Measurements from ENCODE around the gene ZGRF1.

Gene ZGRF1

DNA sequence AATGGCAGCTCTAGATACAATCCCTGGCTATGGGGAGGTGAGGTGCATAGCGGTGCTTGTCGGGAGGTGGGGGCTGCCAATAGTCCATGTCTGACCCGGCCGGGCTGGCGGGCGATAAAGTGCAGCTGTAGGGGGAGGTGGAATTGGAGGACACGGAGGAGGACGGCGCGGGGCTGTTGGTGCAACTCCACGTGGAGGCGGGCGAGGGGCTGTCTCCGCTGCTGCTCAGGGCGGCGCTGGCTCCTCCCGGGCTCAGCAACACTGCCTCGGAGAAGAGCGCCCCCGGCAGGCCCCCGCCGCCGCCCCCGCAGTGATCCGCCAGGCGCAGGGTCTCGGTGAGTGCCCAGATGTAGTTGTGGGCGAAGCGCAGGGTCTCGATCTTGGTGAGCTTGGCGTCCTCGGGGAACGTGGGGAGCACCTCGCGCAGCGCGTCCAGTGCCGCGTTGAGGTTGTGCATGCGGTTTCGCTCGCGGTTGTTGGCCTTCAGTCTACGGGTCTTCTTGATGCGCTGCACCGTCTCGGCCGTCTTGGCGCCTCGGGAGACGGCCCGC lies 122.0 kb downstream of the ZGRF1 start (continued):
- TF ChIP-seq, protein P1, sequence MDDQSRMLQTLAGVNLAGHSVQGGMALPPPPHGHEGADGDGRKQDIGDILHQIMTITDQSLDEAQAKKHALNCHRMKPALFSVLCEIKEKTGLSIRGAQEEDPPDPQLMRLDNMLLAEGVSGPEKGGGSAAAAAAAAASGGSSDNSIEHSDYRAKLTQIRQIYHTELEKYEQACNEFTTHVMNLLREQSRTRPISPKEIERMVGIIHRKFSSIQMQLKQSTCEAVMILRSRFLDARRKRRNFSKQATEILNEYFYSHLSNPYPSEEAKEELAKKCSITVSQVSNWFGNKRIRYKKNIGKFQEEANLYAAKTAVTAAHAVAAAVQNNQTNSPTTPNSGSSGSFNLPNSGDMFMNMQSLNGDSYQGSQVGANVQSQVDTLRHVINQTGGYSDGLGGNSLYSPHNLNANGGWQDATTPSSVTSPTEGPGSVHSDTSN (CRISPR knock-in tag; IDR thresholded peaks at IDR 0.05): no peak
- TF ChIP-seq HOXA7 (CRISPR knock-in tag; IDR thresholded peaks at IDR 0.05; ENCODE audit: borderline replicate concordance) (no peak), MEIS1 (CRISPR knock-in tag; IDR thresholded peaks at IDR 0.05; ENCODE audit: borderline replicate concordance) (no peak), ZNF169 (tag by site-specific recombination; IDR thresholded peaks at IDR 0.05) (no peak), KLF16 (tag by site-specific recombination; IDR thresholded peaks at IDR 0.05) (peak; percentile 70), ZSCAN16 (tag by site-specific recombination; IDR thresholded peaks at IDR 0.05) (no peak), ZNF791 (tag by site-specific recombination; IDR thresholded peaks at IDR 0.05) (no peak), HOXC10 (CRISPR knock-in tag; IDR thresholded peaks at IDR 0.05) (no peak), ZNF132 (tag by site-specific recombination; IDR thresholded peaks at IDR 0.05; ENCODE audit: borderline replicate concordance) (no peak), ZNF776 (tag by site-specific recombination; IDR thresholded peaks at IDR 0.05; ENCODE audit: borderline replicate concordance) (no peak), SP3 (tag by site-specific recombination; IDR thresholded peaks at IDR 0.05) (peak; percentile 49), REPIN1 (tag by site-specific recombination; IDR thresholded peaks at IDR 0.05; ENCODE audit: low read depth) (no peak), ZNF146 (tag by site-specific recombination; IDR thresholded peaks at IDR 0.05) (no peak), ZNF660 (tag by site-specific recombination; IDR thresholded peaks at IDR 0.05) (no peak), KLF9 (tag by site-specific recombination; IDR thresholded peaks at IDR 0.05; ENCODE audit: low read depth) (0 out of 2 replicates have a peak, but pooled peaks have one; percentile 8), SCRT1 (tag by site-specific recombination; IDR thresholded peaks at IDR 0.05; ENCODE audit: borderline replicate concordance) (no peak), ZNF211 (tag by site-specific recombination; IDR thresholded peaks at IDR 0.05; ENCODE audit: low read depth) (no peak), ZNF121 (tag by site-specific recombination; IDR thresholded peaks at IDR 0.05) (peak; percentile 97), GLI4 (tag by site-specific recombination; IDR thresholded peaks at IDR 0.05) (no peak), KLF1 (tag by site-specific recombination; IDR thresholded peaks at IDR 0.05) (0 out of 2 replicates have a peak, but pooled peaks have one; percentile 10), OSR2 (tag by site-specific recombination; IDR thresholded peaks at IDR 0.05) (no peak), ZNF777 (tag by site-specific recombination; IDR thresholded peaks at IDR 0.05; ENCODE audit: borderline replicate concordance) (peak; percentile 58; the same call in 1 of the 2 replicates), GFI1B (tag by site-specific recombination; IDR thresholded peaks at IDR 0.05) (no peak), ZNF350 (tag by site-specific recombination; IDR thresholded peaks at IDR 0.05) (no peak), ZNF677 (tag by site-specific recombination; IDR thresholded peaks at IDR 0.05) (no peak), ZNF548 (tag by site-specific recombination; IDR thresholded peaks at IDR 0.05) (no peak)
- TF ChIP-seq, protein P2, sequence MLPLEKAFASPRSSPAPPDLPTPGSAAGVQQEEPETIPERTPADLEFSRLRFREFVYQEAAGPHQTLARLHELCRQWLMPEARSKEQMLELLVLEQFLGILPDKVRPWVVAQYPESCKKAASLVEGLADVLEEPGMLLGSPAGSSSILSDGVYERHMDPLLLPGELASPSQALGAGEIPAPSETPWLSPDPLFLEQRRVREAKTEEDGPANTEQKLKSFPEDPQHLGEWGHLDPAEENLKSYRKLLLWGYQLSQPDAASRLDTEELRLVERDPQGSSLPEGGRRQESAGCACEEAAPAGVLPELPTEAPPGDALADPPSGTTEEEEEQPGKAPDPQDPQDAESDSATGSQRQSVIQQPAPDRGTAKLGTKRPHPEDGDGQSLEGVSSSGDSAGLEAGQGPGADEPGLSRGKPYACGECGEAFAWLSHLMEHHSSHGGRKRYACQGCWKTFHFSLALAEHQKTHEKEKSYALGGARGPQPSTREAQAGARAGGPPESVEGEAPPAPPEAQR (tag by site-specific recombination; IDR thresholded peaks at IDR 0.05): no peak
- TF ChIP-seq, protein P3, sequence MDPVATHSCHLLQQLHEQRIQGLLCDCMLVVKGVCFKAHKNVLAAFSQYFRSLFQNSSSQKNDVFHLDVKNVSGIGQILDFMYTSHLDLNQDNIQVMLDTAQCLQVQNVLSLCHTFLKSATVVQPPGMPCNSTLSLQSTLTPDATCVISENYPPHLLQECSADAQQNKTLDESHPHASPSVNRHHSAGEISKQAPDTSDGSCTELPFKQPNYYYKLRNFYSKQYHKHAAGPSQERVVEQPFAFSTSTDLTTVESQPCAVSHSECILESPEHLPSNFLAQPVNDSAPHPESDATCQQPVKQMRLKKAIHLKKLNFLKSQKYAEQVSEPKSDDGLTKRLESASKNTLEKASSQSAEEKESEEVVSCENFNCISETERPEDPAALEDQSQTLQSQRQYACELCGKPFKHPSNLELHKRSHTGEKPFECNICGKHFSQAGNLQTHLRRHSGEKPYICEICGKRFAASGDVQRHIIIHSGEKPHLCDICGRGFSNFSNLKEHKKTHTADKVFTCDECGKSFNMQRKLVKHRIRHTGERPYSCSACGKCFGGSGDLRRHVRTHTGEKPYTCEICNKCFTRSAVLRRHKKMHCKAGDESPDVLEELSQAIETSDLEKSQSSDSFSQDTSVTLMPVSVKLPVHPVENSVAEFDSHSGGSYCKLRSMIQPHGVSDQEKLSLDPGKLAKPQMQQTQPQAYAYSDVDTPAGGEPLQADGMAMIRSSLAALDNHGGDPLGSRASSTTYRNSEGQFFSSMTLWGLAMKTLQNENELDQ (tag by site-specific recombination; IDR thresholded peaks at IDR 0.05; ENCODE audit: low read depth): no peak
- TF ChIP-seq, protein P4, sequence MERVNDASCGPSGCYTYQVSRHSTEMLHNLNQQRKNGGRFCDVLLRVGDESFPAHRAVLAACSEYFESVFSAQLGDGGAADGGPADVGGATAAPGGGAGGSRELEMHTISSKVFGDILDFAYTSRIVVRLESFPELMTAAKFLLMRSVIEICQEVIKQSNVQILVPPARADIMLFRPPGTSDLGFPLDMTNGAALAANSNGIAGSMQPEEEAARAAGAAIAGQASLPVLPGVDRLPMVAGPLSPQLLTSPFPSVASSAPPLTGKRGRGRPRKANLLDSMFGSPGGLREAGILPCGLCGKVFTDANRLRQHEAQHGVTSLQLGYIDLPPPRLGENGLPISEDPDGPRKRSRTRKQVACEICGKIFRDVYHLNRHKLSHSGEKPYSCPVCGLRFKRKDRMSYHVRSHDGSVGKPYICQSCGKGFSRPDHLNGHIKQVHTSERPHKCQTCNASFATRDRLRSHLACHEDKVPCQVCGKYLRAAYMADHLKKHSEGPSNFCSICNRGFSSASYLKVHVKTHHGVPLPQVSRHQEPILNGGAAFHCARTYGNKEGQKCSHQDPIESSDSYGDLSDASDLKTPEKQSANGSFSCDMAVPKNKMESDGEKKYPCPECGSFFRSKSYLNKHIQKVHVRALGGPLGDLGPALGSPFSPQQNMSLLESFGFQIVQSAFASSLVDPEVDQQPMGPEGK (tag by site-specific recombination; IDR thresholded peaks at IDR 0.05): peak; percentile 65
- TF ChIP-seq, protein P5, sequence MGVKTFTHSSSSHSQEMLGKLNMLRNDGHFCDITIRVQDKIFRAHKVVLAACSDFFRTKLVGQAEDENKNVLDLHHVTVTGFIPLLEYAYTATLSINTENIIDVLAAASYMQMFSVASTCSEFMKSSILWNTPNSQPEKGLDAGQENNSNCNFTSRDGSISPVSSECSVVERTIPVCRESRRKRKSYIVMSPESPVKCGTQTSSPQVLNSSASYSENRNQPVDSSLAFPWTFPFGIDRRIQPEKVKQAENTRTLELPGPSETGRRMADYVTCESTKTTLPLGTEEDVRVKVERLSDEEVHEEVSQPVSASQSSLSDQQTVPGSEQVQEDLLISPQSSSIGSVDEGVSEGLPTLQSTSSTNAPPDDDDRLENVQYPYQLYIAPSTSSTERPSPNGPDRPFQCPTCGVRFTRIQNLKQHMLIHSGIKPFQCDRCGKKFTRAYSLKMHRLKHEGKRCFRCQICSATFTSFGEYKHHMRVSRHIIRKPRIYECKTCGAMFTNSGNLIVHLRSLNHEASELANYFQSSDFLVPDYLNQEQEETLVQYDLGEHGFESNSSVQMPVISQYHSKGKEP (tag by site-specific recombination; IDR thresholded peaks at IDR 0.05): no peak
- TF ChIP-seq, protein P6, sequence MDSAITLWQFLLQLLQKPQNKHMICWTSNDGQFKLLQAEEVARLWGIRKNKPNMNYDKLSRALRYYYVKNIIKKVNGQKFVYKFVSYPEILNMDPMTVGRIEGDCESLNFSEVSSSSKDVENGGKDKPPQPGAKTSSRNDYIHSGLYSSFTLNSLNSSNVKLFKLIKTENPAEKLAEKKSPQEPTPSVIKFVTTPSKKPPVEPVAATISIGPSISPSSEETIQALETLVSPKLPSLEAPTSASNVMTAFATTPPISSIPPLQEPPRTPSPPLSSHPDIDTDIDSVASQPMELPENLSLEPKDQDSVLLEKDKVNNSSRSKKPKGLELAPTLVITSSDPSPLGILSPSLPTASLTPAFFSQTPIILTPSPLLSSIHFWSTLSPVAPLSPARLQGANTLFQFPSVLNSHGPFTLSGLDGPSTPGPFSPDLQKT (IDR thresholded peaks at IDR 0.05; ENCODE audit: borderline replicate concordance, low read depth, low read length): no peak

All from HEK293 (cell line).